ENCODE data around the gene SSNA1.

SSNA1 gene

GRCh38 chr9:137220317-137221094 is 32.0 kb downstream of the SSNA1 start:
- no peak for DNase-seq (ENCODE audit: low spot score)

DNA sequence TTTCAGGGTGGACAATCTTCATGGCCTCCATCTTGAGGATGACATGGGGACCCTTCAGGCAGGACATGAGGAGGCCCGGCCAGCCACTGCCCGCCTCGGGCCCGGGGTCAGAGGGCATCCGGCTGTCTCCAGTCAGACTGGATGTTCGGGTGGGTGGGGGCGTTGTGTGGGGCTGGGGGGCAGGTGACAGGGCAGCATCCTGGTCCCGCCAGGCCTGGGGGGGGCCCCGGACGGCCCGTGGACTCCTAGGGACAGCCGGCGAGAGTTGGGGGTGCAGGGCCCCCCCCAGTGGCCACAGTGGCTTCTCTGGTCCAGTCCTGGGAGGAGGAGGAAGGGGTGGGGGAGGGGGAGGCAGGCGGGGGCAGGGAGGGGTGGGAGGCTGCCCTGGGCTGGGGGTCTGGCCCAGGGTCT is 32.6 kb downstream of the SSNA1 start:
- no peak for DNase-seq (ENCODE audit: low spot score)

DNA sequence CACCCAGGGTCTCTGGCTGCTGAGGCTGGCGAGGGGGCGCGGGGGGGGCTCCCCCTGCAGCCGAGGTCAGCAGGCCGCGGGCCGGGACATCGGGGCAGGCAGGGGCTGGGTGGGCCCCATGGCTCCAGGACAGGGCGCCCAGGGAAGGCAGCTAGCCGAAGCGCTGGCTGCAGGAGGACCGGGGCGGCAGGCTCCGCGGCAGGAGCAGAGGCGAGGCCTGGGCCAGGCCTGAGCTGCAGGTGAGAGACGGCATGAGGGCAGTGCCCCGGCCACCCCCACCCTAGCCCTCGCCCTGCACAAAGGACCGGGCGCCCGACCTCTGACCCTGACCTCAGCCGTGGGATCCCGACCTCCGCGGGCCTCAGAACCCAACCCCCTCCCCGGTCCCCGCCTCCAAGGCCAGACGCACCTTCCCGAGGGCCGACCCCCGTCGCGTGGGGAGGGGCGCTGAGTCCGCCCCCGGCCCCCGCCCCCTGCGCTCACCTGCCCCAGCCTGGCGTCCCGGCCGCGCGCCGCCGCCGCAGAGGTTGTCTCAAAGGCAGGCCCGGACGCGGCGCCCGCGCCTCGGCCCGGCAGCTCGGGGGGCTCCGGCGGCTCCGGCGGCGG is 33.1 kb downstream of the SSNA1 start:
- no peak for DNase-seq (ENCODE audit: low spot score)

DNA sequence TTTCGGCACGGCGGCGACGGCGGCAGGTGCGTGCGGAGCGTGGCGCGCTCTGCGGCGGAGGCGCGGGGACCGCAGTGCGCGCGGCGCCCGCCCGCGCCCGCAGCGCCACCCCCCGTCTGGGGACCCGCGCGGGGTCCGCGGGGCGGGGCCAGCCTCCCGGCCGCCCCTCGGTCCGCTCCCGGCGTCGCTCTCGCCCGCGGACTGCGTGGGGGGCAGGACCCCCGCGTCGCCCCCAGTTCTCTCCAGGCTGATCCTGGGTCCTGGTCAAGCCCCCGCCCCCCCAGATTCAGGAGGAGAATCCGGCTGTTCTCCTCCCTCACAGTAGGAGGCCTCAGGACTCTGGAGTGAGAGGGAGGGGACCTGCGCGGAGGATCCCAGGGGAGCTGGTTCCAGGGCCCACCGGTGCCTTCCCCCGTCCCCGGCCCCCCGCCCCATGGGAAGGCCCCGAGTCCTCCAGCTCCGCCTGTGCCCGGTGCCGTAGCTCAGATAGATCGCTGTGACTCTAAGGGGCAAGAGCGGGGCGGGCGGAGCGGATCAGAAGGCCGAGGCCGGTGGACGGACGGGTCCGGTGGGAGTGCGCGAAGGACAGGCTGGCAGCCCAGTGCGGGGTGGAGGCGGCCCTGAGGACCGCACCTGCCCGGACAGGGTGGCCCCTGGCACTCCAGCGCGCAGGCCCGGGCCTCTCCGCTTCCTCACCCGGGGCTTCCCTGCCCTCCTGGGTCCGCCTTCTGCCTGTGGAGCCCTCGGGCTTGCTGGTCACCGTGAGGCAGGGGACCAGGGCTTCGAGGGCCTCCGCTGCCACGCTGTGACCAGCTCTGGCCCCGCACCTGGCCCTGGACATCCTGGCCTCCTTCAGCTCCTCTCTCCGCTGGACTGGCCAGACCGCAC is 34.0 kb downstream of the SSNA1 start, which contains the start of gene RNF208:
Gene RNF208 (minus strand): TSS at position 51 of the 888 bp plus-strand sequence. CDS start 1,028 bp downstream, outside the sequence.
- no peak for DNase-seq (ENCODE audit: low spot score)

- DNase-seq (ENCODE audit: low spot score): peak; percentile 99
Observed at GRCh38 chr9:137223078-137223970, 34.8 kb downstream of the SSNA1 start.

GRCh38 chr9:137224830-137225694 is 36.6 kb downstream of the SSNA1 start, which contains the start of gene CYSRT1:
CYSRT1 (plus strand) TSS chr9:137225174; CDS start chr9:137225622, 448 bp downstream.
- no peak for DNase-seq (ENCODE audit: low spot score)

DNA sequence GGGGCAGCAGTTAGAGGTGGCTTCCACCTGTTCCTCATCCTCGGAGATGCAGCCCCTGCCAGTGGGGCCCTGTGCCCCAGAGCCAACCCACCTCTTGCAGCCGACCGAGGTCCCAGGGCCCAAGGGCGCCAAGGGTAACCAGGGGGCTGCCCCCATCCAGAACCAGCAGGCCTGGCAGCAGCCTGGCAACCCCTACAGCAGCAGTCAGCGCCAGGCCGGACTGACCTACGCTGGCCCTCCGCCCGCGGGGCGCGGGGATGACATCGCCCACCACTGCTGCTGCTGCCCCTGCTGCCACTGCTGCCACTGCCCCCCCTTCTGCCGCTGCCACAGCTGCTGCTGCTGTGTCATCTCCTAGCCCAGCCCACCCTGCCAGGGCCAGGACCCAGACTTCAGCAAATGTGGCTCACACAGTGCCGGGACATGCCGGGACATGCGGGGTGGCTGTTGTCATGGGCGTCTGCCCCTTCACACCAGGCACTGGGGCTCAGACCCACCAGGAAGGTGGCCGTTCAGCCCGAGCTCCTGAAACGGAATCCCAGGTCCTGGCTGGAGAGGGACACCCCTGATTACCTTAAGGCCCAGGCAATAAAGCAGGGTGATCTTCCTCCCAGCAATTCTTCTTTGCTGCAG is 37.3 kb downstream of the SSNA1 start:
- DNase-seq (ENCODE audit: low spot score): no peak

GRCh38 chr9:137226338-137227053 is 38.0 kb downstream of the SSNA1 start:
- DNase-seq (ENCODE audit: low spot score): no peak

DNA sequence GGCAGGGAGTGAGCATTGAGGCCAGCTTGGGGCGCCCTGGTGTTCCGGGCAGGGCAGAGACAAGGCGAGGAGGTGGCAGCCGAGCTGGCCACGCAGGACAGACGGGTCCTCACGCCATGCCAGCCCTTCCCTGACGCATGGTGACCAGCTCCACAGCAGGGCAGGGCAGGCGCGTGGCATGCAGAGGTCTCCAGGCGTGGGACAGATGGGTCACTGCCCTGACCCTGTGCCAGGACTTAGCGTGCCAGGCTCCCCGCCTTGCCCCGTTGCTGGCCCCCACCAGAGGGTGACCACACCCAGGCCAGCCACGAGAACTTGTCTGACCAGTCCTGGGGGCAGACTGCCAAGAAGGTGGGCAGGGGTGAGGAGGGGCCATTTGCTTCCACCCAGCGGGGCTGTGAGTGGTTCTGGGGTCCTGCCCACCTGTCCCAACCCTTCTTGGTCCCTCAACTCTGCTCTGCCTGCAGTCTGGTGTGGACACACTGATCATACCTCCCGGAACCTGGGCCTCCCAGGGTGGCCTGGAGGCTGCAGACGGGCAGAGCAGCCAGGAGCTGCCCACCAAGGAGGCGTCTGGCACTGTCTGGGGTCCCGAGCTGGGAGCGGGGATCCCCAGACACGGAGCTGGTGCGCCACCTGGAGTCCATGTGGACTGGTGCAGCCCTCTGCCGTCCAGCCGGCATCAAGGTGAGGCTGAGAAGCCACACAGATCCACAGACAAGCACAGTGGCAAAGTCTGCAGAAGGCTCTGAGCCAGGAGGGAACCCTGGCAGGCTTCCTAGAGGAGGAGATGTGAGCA is 38.8 kb downstream of the SSNA1 start, which contains the start of gene RNF224:
Gene RNF224 (plus strand): TSS at position 449 of the 799 bp plus-strand sequence. CDS start 834 bp downstream, outside the sequence.
- DNase-seq (ENCODE audit: low spot score): peak; percentile 78

DNA sequence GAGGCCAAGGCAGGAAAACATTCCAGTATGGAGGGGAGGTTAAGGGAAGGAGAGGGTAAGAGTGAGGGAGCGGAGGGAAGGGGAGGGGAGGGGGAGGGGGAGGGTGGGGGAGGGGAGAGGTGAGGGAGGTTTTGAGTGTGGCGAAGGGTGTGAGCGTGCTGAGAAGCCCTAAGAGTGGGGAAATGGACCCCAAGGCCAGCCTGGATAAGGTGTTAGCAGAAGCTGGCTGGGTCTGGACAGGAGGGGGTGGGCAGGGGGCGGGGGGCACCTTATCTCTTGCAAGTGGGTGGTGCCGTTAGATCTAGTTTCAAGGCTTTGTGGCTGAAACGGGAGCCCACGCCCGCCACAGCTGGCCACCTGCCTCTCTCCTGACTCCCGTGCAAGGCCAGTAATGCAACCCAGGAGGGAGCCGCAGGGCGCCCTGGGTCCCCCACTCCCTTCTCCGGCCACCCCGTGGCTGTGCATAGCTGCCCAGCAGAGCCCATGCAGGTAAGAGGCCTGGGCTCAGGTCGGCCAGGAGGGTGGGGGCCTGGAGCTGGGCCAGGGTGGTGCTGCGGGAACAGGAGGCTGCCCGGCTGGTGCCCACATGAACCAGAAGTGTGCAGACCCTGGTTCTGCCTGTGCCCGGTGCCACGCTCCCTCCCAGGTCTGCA is 39.5 kb downstream of the SSNA1 start:
- no peak for DNase-seq (ENCODE audit: low spot score)

GRCh38 chr9:137228506-137228967 is 40.1 kb downstream of the SSNA1 start:
- no peak for DNase-seq (ENCODE audit: low spot score)

DNA sequence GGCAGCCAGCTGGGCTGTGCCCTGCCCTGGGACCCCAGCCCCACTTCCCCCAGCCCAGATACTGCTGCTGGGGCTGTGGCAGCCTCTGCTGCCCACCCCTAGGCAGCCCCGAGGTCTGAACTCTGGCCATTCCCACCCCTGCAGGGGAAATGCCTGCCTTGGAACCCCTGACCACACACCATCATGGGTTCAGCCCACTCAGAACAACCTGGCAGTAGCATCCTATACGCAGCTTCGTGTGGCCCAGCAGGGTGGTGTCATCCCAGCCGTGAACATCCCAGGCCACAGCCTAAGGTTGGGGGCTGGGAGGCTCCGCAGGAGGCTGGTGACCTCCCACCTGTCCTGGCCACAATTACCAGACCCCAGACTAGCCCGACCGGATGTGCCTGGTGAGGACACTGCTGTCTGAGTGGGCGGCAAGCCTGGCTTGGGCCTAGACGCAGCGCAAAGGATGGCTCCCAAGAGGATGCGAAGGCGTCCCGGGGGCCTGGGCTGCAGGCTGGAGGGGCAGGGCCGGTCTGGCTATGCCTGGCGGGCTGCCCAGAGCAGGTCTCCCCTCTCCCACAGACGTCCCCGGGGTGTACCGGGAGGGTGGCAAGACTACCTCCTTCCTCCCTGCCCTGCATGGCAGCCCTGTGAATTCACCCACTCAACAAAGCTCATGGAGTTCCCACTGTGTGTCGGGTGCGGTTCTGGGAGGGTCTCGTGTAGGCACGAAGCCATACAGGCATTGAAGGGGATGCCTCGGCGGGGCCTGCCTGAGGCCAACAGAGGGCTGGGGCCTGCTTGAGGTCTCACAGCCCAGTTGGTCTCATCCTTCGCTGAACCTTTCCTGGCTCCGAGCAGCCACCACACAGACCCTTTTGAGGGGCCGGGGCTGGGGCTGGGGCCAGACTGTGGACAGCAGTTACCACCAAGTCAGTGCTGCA is 40.8 kb downstream of the SSNA1 start:
- no peak for DNase-seq (ENCODE audit: low spot score)

DNA sequence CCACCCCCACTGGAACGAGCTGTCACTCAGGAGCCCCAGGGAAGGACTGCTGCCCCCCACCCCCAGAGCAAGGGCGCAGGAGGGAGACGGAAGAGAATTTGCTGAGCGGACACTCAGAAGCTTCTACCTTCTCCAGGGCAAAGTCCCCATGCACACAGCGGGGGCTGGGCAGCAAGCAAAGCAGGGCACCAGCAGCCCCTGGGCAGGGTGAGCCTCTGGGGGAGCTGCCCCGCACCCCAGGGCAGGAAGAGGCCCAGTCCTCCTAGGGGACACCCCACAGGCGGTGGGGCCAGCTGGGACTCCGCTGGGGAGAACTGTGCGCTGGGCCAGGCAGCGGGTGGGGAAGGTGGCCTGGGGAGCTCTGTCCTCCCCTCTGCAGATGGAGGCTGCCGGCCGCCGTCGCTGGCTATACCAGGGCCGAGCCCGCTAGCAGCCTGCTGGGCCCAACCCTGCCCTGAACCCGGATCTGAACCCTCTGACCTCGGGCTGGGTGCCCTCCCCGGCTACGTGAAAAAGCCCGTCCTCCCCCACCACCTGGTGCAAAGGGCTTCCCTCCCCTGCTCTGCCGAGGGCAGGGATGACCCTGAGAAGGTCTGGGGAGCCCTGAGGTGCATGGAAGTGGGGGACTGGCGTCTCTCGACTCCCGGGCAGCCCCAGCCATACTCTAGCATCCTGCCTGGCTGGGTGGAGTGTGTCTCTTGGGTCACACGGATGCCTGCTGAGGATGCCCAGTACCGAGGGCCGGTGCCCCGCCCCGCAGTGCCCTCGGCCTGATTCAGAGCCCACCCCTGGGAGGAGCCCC is 41.6 kb downstream of the SSNA1 start:
- no peak for DNase-seq (ENCODE audit: low spot score)

- DNase-seq (ENCODE audit: low spot score): no peak
Observed at GRCh38 chr9:137230705-137231371, 42.4 kb downstream of the SSNA1 start, which contains the start of gene SLC34A3. SLC34A3 (plus strand) TSS chr9:137230901; CDS start chr9:137231703, 802 bp downstream.
